ENCODE data around the gene FZD1. TPM values are rescaled to one million over a fixed set of nuclear protein-coding genes. Genes with fewer than 3 reads are reported as not detected.

FZD1 gene
- total RNA-seq = 2.9 and 3.5 TPM in 2 replicates

DNA sequence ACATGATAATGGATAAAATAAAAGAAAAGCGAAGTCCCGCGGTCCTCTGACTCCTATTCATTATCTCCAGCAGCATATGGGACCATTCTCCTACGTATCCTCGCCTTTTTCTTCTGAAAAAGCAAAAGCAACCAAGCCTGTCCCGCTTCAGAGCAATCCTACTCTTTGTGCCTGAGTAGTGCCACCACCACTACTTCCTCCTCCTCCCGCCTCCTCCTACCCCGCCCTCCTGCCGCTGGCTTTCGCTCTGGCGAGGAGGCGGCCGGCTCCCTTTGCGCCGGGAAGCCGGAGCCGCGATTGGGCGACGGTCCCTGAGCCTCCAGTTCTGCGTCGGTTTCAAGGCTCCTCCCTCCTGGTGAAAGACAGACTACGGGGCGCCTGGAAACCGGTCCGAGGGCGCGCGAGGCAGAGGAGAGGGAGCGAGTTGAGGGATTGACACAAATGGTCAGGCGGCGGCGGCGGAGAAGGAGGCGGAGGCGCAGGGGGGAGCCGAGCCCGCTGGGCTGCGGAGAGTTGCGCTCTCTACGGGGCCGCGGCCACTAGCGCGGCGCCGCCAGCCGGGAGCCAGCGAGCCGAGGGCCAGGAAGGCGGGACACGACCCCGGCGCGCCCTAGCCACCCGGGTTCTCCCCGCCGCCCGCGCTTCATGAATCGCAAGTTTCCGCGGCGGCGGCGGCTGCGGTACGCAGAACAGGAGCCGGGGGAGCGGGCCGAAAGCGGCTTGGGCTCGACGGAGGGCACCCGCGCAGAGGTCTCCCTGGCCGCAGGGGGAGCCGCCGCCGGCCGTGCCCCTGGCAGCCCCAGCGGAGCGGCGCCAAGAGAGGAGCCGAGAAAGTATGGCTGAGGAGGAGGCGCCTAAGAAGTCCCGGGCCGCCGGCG, at the start of gene FZD1:
Gene FZD1 (plus strand): TSS at position 388 of the 878 bp plus-strand sequence. CDS start 448 bp downstream, at position 836.

